GM21381 (cell line): ENCODE measurements around the gene FATE1.
"Not testable (repeated sequence)": the region's sequence is repeated elsewhere in the genome, so short reads cannot be mapped to it uniquely, and the experiment has no call there.

Experiments used
- ATAC-seq: cut with Tn5 transposase; IDR thresholded peaks from one replicate; pipeline ENCODE4 v1.9.1; 2021; ENCODE audit warnings: mild to moderate bottlenecking, moderate library complexity; ENCODE audit not compliant: unreplicated experiment

Gene FATE1

GRCh38 chrX:151715752-151716151 lies at the start of gene FATE1:
Gene FATE1, plus strand, starts transcription at chrX:151716035. Its CDS starts 85 bp downstream, at chrX:151716120.
- ATAC-seq = no peak

- no peak for ATAC-seq
Measured at GRCh38 chrX:151675121-151675746, 40.6 kb upstream of the FATE1 start.

- no peak for ATAC-seq
Measured at GRCh38 chrX:151676196-151676595, 39.6 kb upstream of the FATE1 start.

GRCh38 chrX:151679798-151680402 lies 35.9 kb upstream of the FATE1 start:
- ATAC-seq = no peak

GRCh38 chrX:151680805-151681204 lies 35.0 kb upstream of the FATE1 start:
- ATAC-seq = no peak

GRCh38 chrX:151687635-151688034 lies 28.2 kb upstream of the FATE1 start:
- no peak for ATAC-seq

- ATAC-seq = no peak
Measured at GRCh38 chrX:151688695-151689094, 27.1 kb upstream of the FATE1 start.

GRCh38 chrX:151692825-151693224 lies 23.0 kb upstream of the FATE1 start:
- no peak for ATAC-seq

- no peak for ATAC-seq
Measured at GRCh38 chrX:151694121-151694520, 21.7 kb upstream of the FATE1 start.

- no peak for ATAC-seq
Measured at GRCh38 chrX:151694661-151695582, 20.9 kb upstream of the FATE1 start, which contains the start of gene PRRG3. Gene PRRG3, plus strand, starts transcription at chrX:151695458. Its CDS starts 3,357 bp downstream, at chrX:151698815.

GRCh38 chrX:151695583-151696340 lies 20.1 kb upstream of the FATE1 start:
- ATAC-seq = no peak

- ATAC-seq = not testable (repeated sequence)
Measured at GRCh38 chrX:151697082-151697481, 18.8 kb upstream of the FATE1 start.

GRCh38 chrX:151697522-151697921 lies 18.3 kb upstream of the FATE1 start:
- ATAC-seq = no peak

- ATAC-seq = no peak
Measured at GRCh38 chrX:151698485-151698884, 17.4 kb upstream of the FATE1 start.

- no peak for ATAC-seq
Measured at GRCh38 chrX:151699746-151700145, 16.1 kb upstream of the FATE1 start.

GRCh38 chrX:151700581-151700980 lies 15.3 kb upstream of the FATE1 start:
- ATAC-seq = no peak

GRCh38 chrX:151701071-151701470 lies 14.8 kb upstream of the FATE1 start:
- ATAC-seq = no peak

GRCh38 chrX:151701531-151701930 lies 14.3 kb upstream of the FATE1 start:
- no peak for ATAC-seq

- no peak for ATAC-seq
Measured at GRCh38 chrX:151702026-151702714, 13.7 kb upstream of the FATE1 start.

- ATAC-seq = no peak
Measured at GRCh38 chrX:151702741-151703340, 13.0 kb upstream of the FATE1 start.
